GM23248 (cell line): ENCODE data around the gene R3HCC1L. TPM values are rescaled to one million over a fixed set of nuclear protein-coding genes. Genes with fewer than 3 reads are reported as not detected.

ENCODE experiments used
- DNase-seq: peaks from one replicate; pipeline ENCODE4 v3.0.0-alpha.2; 2015
- H2AFZ ChIP-seq: fragments of 200-600 bp; sonication (generic); 2 replicates; pipeline ENCODE4 v1.6.1; 2016; ENCODE audit warnings: antibody characterized with exemption
- H3F3A ChIP-seq: fragments of 200-600 bp; sonication (generic); 2 replicates; pipeline ENCODE4 v1.6.1; 2016; ENCODE audit warnings: mild to moderate bottlenecking, antibody characterized with exemption, mixed run types; ENCODE audit not compliant: insufficient read depth
- H3K27ac ChIP-seq: fragments of 200-600 bp; sonication (generic); 2 replicates; pipeline ENCODE4 v1.5.1; 2016; ENCODE audit warnings: mild to moderate bottlenecking
- H3K27me3 ChIP-seq: fragments of 200-600 bp; sonication (generic); replicated peaks from 2 replicates; pipeline ENCODE4 v1.6.1; 2016; ENCODE audit warnings: mild to moderate bottlenecking; ENCODE audit not compliant: insufficient read depth
- H3K36me3 ChIP-seq: fragments of 200-600 bp; sonication (generic); 2 replicates; pipeline ENCODE4 v1.6.1; 2016; ENCODE audit warnings: low read depth, mild to moderate bottlenecking
- H3K4me1 ChIP-seq: fragments of 200-600 bp; sonication (generic); 2 replicates; pipeline ENCODE4 v1.6.1; 2016; ENCODE audit warnings: mild to moderate bottlenecking; ENCODE audit not compliant: insufficient read depth
- H3K4me2 ChIP-seq: fragments of 200-600 bp; sonication (generic); one replicate; pipeline ENCODE4 v1.6.1; 2016; ENCODE audit warnings: mild to moderate bottlenecking; ENCODE audit not compliant: unreplicated experiment
- H3K4me3 ChIP-seq: fragments of 200-600 bp; sonication (generic); 2 replicates; pipeline ENCODE4 v1.5.1; 2016; ENCODE audit warnings: mild to moderate bottlenecking
- H3K79me2 ChIP-seq: fragments of 200-600 bp; sonication (generic); 2 replicates; pipeline ENCODE4 v1.6.1; 2016; ENCODE audit warnings: mild to moderate bottlenecking; ENCODE audit not compliant: insufficient read depth
- H3K9ac ChIP-seq: fragments of 200-600 bp; sonication (generic); 2 replicates; pipeline ENCODE4 v1.6.1; 2016; ENCODE audit warnings: mild to moderate bottlenecking
- H3K9me2 ChIP-seq: fragments of 200-600 bp; sonication (generic); 2 replicates; pipeline ENCODE4 v1.6.1; 2016; ENCODE audit warnings: mixed run types, mild to moderate bottlenecking, moderate library complexity; ENCODE audit not compliant: insufficient read depth
- H3K9me3 ChIP-seq: fragments of 200-600 bp; sonication (generic); one replicate; pipeline ENCODE4 v1.6.1; 2017; ENCODE audit warnings: low read depth
- H4K20me1 ChIP-seq: fragments of 200-600 bp; sonication (generic); 2 replicates; pipeline ENCODE4 v1.6.0; 2016; ENCODE audit not compliant: insufficient read depth
- EZH2 ChIP-seq: fragments of 200-600 bp; sonication (generic); IDR thresholded peaks from 2 replicates; pipeline ENCODE4 v1.6.1; 2018; ENCODE audit warnings: antibody characterized with exemption, mild to moderate bottlenecking; ENCODE audit not compliant: insufficient read depth, poor library complexity, severe bottlenecking
- EZH2phosphoT487 ChIP-seq: fragments of 200-600 bp; sonication (generic); IDR thresholded peaks from 2 replicates; pipeline ENCODE4 v1.6.1; 2018; ENCODE audit warnings: antibody characterized with exemption, moderate library complexity, mild to moderate bottlenecking, low read depth; ENCODE audit not compliant: insufficient read depth
- WGBS, 2 experiments: methylation state at CpG; one replicate each; pipeline ENCODE4 v1.1.6; 2015 to 2017; ENCODE audit warnings: low lambda C conversion rate in 2 of 2, low coverage in 1 of 2; ENCODE audit errors: missing lambda C conversion rate in 2 of 2; 5-methylcytosine and 5-hydroxymethylcytosine counted together
- in situ Hi-C: fragments of 300-500 bp; cut with MboI; formaldehyde crosslinking; loops from 2 replicates; pipeline ENCODE4 v1.15.0; 2020
- polyA plus RNA-seq: library from polyadenylated mRNA; unstranded; fragments of >200 nt; fragmentation: Nextera tagmentation; extraction: Ambion mirVana; gene quantifications from 2 replicates; pipeline ENCODE4 v1.2.1, GENCODE V29; 2016
- total RNA-seq: library from RNA; depleted of rRNA; stranded (reverse); fragments of >200 nt; shearing (Covaris generic); gene quantifications from 2 replicates; pipeline ENCODE4 v1.2.3, GENCODE V29; 2014

R3HCC1L gene
- total and polyA plus RNA-seq, 2 experiments from 2014 or later, result 8.2 to 10.2 TPM

GRCh38 chr10:98240524-98240923 lies 106.1 kb downstream of the R3HCC1L start:
- Histone ChIP-seq H3K27ac (no peak overlapping the region), H3K4me1 (peaks cover 7% of the 10 kb centered on the region), H3K4me2 (no peak overlapping the region), H4K20me1 (no peaks in the 10 kb centered on the region), H3K9ac (no peak overlapping the region), H3K9me3 (no peaks in the 10 kb centered on the region), H3K4me3 (no peak overlapping the region), H3K27me3 (no peaks in the 10 kb centered on the region), H3F3A (peaks cover 10% of the 10 kb centered on the region), H2AFZ (no peak overlapping the region), H3K36me3 (peaks cover 27% of the 10 kb centered on the region; the same call in 1 of the 2 replicates), H3K9me2 (no peaks in the 10 kb centered on the region), H3K79me2 (no peaks in the 10 kb centered on the region)
- 84 to 86% methylated on average over 3 of the region's 3 CpGs for WGBS, 2 experiments
- no peak for TF ChIP-seq EZH2phosphoT487
- no peak for TF ChIP-seq EZH2
- in situ Hi-C loops, result loop anchor here (10.0 kb wide), 1 partner anchor 154 kb away; no protein-coding TSS in a partner anchor
- DNase-seq, result no peak

- H3K79me2 ChIP-seq, result no peaks in the 10 kb centered on the region
- H3K9me3 ChIP-seq, result no peaks in the 10 kb centered on the region
- no peaks in the 10 kb centered on the region for H3K27me3 ChIP-seq
- TF ChIP-seq EZH2phosphoT487 (no peak), EZH2 (no peak)
- no peaks in the 10 kb centered on the region for H4K20me1 ChIP-seq
- no peak overlapping the region for H2AFZ ChIP-seq
- peaks cover 26% of the 10 kb centered on the region for H3F3A ChIP-seq
- in situ Hi-C loops, result loop anchor here (10.0 kb wide), 1 partner anchor 152 kb away; no protein-coding TSS in a partner anchor
- H3K4me1 ChIP-seq, result peaks cover 6% of the 10 kb centered on the region; the same call in 1 of the 2 replicates
- H3K9ac ChIP-seq, result no peak overlapping the region
- WGBS, 2 experiments, result 91 to 92% methylated on average over 1 of the region's 1 CpG
- H3K4me2 ChIP-seq, result no peak overlapping the region
- no peak overlapping the region for H3K4me3 ChIP-seq
- H3K27ac ChIP-seq, result no peak overlapping the region
- peak; percentile 51 for DNase-seq
- H3K9me2 ChIP-seq, result no peaks in the 10 kb centered on the region
- H3K36me3 ChIP-seq, result peaks cover 13% of the 10 kb centered on the region; the same call in 1 of the 2 replicates
These were observed 108.4 kb downstream of the R3HCC1L start for GRCh38 chr10:98242823-98243222.

GRCh38 chr10:98244141-98244540 lies 109.7 kb downstream of the R3HCC1L start:
- TF ChIP-seq EZH2phosphoT487, result no peak
- no peak for TF ChIP-seq EZH2
- no peak overlapping the region for H3K9ac ChIP-seq
- H3F3A ChIP-seq, result peaks cover 40% of the 10 kb centered on the region
- no peak overlapping the region for H3K27ac ChIP-seq
- DNase-seq, result no peak
- no peak overlapping the region for H3K4me3 ChIP-seq
- WGBS, 2 experiments, result 81 to 82% methylated on average over 5 of the region's 5 CpGs
- H2AFZ ChIP-seq, result no peak overlapping the region
- in situ Hi-C loops, result loop anchor here (10.0 kb wide), 1 partner anchor 151 kb away; no protein-coding TSS in a partner anchor
- H3K4me2 ChIP-seq, result no peak overlapping the region
- H3K9me3 ChIP-seq, result no peaks in the 10 kb centered on the region
- peaks cover 6% of the 10 kb centered on the region; the same call in 1 of the 2 replicates for H3K4me1 ChIP-seq
- H3K27me3 ChIP-seq, result no peaks in the 10 kb centered on the region
- H4K20me1 ChIP-seq, result no peaks in the 10 kb centered on the region
- H3K79me2 ChIP-seq, result no peaks in the 10 kb centered on the region
- no peaks in the 10 kb centered on the region for H3K9me2 ChIP-seq
- H3K36me3 ChIP-seq, result peaks cover 15% of the 10 kb centered on the region; the same call in 1 of the 2 replicates

- no peaks in the 10 kb centered on the region for H4K20me1 ChIP-seq
- no peaks in the 10 kb centered on the region for H3K27me3 ChIP-seq
- DNase-seq, result no peak
- H3K9me3 ChIP-seq, result no peaks in the 10 kb centered on the region
- no peak overlapping the region for H3K4me3 ChIP-seq
- H3F3A ChIP-seq, result peaks cover 44% of the 10 kb centered on the region
- no peak overlapping the region for H3K27ac ChIP-seq
- H3K9ac ChIP-seq, result no peak overlapping the region
- in situ Hi-C loops, result loop anchor here (10.0 kb wide), 1 partner anchor 150 kb away; no protein-coding TSS in a partner anchor
- no peak overlapping the region for H2AFZ ChIP-seq
- no peaks in the 10 kb centered on the region for H3K79me2 ChIP-seq
- no peaks in the 10 kb centered on the region for H3K9me2 ChIP-seq
- H3K36me3 ChIP-seq, result peaks cover 19% of the 10 kb centered on the region
- WGBS, 2 experiments, result 68 to 83% methylated on average over 2 of the region's 2 CpGs
- TF ChIP-seq EZH2phosphoT487 (no peak), EZH2 (no peak)
- H3K4me2 ChIP-seq, result no peak overlapping the region
- peaks cover 6% of the 10 kb centered on the region; the same call in 1 of the 2 replicates for H3K4me1 ChIP-seq
These were observed 110.1 kb downstream of the R3HCC1L start for GRCh38 chr10:98244586-98244985.
